ENCODE data around the gene TTLL8. TPM values are rescaled to one million over a fixed set of nuclear protein-coding genes. Genes with fewer than 3 reads are reported as not detected.

TTLL8 gene
- polyA plus RNA-seq, 1 donor from 2014 or later = not detected

DNA sequence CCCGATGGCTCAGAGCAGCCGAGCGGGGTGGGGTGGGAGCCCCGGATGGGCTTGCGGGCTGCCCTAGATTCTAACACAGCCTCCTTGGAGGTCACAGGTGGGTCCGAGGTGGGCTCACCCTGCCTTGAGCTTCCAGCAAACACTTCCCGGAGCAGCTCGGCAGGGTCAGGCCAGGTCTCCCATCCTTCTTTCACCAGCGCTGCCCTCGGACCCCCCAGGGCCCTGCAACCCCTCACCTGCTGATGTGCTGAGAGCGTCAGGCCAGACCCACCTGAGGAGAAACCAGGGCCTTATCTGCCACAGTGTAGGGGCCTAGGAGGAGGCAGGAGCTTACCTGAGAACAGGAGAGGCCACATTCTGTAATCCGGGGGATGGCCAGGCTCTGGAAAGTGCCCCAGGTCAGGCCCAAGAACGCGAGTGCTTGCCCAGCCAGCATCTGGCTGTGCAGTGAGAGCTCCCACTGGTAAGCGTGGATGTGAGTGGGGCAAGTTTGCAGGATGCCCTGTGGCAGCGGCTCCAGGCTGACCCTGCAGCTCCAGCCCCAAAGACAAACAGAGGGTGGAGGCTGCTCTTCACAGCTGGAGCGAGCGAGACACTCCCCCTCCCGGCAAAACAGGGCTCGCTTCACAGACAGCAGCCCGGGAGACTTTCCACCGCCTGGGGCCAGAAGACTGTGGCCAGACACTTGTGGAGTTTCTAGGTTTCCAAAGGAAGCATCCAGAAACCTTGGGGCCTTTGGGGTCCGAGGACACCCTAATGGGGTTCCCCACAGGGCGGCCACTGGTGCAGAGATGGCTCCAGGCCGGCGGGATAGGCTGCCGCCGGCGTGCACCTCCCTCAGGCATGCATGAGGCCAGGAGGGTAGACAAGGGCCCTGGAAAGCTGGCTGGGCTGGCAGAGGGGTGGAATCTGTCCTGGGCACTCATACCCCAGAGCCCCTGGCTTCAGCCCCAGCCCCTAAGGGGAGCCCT, 45.6 kb downstream of the TTLL8 start, which contains the start of gene IL17REL:
TSS of gene IL17REL (minus strand) at position 555 of the 971 bp plus-strand sequence. CDS start at position 436, 119 bp downstream.
- H3K9me3 ChIP-seq (ENCODE audit: low read length) = no peaks in the 10 kb centered on the region
- H3K27me3 ChIP-seq (ENCODE audit: insufficient read depth, low read depth, low read length) = peaks cover 54% of the 10 kb centered on the region
- no peak within 1 kb of the TSS for H3K4me2 ChIP-seq (ENCODE audit: low read length)
- TF ChIP-seq, protein P1, sequence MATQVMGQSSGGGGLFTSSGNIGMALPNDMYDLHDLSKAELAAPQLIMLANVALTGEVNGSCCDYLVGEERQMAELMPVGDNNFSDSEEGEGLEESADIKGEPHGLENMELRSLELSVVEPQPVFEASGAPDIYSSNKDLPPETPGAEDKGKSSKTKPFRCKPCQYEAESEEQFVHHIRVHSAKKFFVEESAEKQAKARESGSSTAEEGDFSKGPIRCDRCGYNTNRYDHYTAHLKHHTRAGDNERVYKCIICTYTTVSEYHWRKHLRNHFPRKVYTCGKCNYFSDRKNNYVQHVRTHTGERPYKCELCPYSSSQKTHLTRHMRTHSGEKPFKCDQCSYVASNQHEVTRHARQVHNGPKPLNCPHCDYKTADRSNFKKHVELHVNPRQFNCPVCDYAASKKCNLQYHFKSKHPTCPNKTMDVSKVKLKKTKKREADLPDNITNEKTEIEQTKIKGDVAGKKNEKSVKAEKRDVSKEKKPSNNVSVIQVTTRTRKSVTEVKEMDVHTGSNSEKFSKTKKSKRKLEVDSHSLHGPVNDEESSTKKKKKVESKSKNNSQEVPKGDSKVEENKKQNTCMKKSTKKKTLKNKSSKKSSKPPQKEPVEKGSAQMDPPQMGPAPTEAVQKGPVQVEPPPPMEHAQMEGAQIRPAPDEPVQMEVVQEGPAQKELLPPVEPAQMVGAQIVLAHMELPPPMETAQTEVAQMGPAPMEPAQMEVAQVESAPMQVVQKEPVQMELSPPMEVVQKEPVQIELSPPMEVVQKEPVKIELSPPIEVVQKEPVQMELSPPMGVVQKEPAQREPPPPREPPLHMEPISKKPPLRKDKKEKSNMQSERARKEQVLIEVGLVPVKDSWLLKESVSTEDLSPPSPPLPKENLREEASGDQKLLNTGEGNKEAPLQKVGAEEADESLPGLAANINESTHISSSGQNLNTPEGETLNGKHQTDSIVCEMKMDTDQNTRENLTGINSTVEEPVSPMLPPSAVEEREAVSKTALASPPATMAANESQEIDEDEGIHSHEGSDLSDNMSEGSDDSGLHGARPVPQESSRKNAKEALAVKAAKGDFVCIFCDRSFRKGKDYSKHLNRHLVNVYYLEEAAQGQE (IDR thresholded peaks at IDR 0.05; ENCODE audit: borderline replicate concordance) = no peak
- TF ChIP-seq POLR2AphosphoS5 (IDR thresholded peaks at IDR 0.05) (no peak), TAF1 (IDR thresholded peaks at IDR 0.05; ENCODE audit: low read depth) (no peak), SMC3 (conservative IDR thresholded peaks at IDR 0.05; ENCODE audit: poor library complexity) (no peak), EP300 (conservative IDR thresholded peaks at IDR 0.05; ENCODE audit: poor library complexity, severe bottlenecking) (no peak), MXI1 (conservative IDR thresholded peaks at IDR 0.05; ENCODE audit: poor library complexity, severe bottlenecking) (no peak), RAD21 (conservative IDR thresholded peaks at IDR 0.05) (no peak), EZH2 (IDR thresholded peaks at IDR 0.05; ENCODE audit: borderline replicate concordance, insufficient read depth, low read length, poor library complexity, severe bottlenecking) (no peak)
- TF ChIP-seq, protein P2, sequence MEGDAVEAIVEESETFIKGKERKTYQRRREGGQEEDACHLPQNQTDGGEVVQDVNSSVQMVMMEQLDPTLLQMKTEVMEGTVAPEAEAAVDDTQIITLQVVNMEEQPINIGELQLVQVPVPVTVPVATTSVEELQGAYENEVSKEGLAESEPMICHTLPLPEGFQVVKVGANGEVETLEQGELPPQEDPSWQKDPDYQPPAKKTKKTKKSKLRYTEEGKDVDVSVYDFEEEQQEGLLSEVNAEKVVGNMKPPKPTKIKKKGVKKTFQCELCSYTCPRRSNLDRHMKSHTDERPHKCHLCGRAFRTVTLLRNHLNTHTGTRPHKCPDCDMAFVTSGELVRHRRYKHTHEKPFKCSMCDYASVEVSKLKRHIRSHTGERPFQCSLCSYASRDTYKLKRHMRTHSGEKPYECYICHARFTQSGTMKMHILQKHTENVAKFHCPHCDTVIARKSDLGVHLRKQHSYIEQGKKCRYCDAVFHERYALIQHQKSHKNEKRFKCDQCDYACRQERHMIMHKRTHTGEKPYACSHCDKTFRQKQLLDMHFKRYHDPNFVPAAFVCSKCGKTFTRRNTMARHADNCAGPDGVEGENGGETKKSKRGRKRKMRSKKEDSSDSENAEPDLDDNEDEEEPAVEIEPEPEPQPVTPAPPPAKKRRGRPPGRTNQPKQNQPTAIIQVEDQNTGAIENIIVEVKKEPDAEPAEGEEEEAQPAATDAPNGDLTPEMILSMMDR (IDR thresholded peaks at IDR 0.05; ENCODE audit: poor library complexity, severe bottlenecking) = no peak
- no peak within 1 kb of the TSS for H3K27ac ChIP-seq (ENCODE audit: low read length)
- H3K4me3 ChIP-seq (ENCODE audit: low read length) = no peak within 1 kb of the TSS
- H3K9me2 ChIP-seq (ENCODE audit: insufficient read depth, low read length) = no peaks in the 10 kb centered on the region
- no peaks in the 10 kb centered on the region for H3K36me3 ChIP-seq (ENCODE audit: insufficient read depth, low read length)
- no peak within 1 kb of the TSS for H2AFZ ChIP-seq (ENCODE audit: low read depth, low read length)
- no peaks in the 10 kb centered on the region for H4K20me1 ChIP-seq (ENCODE audit: insufficient read depth)
- H3F3A ChIP-seq (ENCODE audit: insufficient read depth, low read length, poor library complexity, severe bottlenecking) = no peaks in the 10 kb centered on the region
- H3K9ac ChIP-seq (ENCODE audit: low read length) = no peak within 1 kb of the TSS
- no peaks in the 10 kb centered on the region for H3K79me2 ChIP-seq (replicated peaks; ENCODE audit: insufficient read depth, low read length)

DNA sequence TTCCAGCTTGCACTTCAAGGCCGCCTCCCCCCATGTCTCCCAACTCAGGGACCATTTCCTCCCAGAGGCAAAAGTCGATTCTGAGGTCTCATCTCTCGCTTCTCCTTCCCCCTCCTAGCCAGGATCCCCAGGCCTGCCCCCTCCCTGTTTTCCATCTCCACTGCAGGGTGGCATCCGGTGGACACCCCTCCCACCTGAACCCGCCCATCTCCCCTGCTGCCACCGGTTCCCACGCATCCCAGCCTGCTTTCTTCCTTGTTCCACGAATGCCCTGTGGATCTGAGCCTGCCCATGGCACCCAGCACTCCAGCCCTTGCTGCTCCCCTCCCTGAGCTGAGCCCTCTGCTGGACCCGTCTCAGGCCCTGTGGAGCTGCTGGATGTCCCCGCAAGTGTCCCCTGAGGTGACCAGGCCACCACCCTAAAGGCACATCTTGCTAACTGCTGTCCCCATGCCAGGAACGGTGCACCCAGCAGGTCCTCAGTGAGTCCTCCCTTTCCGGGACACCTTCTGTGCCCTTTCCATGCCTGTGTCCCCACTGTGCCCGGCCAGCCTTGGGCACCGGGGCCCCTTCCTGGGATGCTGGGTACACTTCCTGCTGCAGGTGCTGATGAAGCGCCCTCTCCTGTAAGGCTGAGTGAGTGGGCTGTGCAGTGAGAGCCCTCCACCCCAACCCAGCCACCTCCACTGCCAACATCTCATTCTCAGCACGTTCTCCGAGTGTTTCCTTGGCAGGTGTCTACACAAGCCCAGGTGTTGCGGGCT, 46.5 kb downstream of the TTLL8 start:
- Histone ChIP-seq H3K9me3 (ENCODE audit: low read length) (no peaks in the 10 kb centered on the region), H3K9me2 (ENCODE audit: insufficient read depth, low read length) (no peaks in the 10 kb centered on the region), H3K4me2 (ENCODE audit: low read length) (no peak overlapping the region), H3K27ac (ENCODE audit: low read length) (no peak overlapping the region), H3K27me3 (ENCODE audit: insufficient read depth, low read depth, low read length) (peaks cover 48% of the 10 kb centered on the region), H3K4me3 (ENCODE audit: low read length) (no peak overlapping the region), H3K36me3 (ENCODE audit: insufficient read depth, low read length) (no peaks in the 10 kb centered on the region), H3F3A (ENCODE audit: insufficient read depth, low read length, poor library complexity, severe bottlenecking) (no peaks in the 10 kb centered on the region), H4K20me1 (ENCODE audit: insufficient read depth) (no peaks in the 10 kb centered on the region), H3K9ac (ENCODE audit: low read length) (no peak overlapping the region), H3K79me2 (replicated peaks; ENCODE audit: insufficient read depth, low read length) (no peaks in the 10 kb centered on the region), H2AFZ (ENCODE audit: low read depth, low read length) (no peak overlapping the region)
- TF ChIP-seq SMC3 (conservative IDR thresholded peaks at IDR 0.05; ENCODE audit: poor library complexity) (no peak), EZH2 (IDR thresholded peaks at IDR 0.05; ENCODE audit: borderline replicate concordance, insufficient read depth, low read length, poor library complexity, severe bottlenecking) (no peak), EP300 (conservative IDR thresholded peaks at IDR 0.05; ENCODE audit: poor library complexity, severe bottlenecking) (no peak)
- TF ChIP-seq, protein P2 (IDR thresholded peaks at IDR 0.05; ENCODE audit: poor library complexity, severe bottlenecking) = no peak
